PC-9 (cell line): ENCODE measurements around the gene SNCB. TPM values are rescaled to one million over a fixed set of nuclear protein-coding genes. Genes with fewer than 3 reads are reported as not detected.

ENCODE experiments used
- BruUV-seq: library from RNA; stranded (reverse); fragments of 400-500 nt; replicated peaks from 2 replicates; lab custom pipeline; 2021; lab: Mats Ljungman, UMichigan
- CTCF ChIA-PET: fragments of 300-600 bp; sonication (Branson Sonifier 250); formaldehyde crosslinking; loops from one replicate; lab custom pipeline; 2022; ENCODE audit warnings: antibody characterized with exemption; lab: Charles Lee
- POLR2A ChIA-PET: fragments of 300-600 bp; sonication (Branson Sonifier 250); formaldehyde crosslinking; loops from one replicate; lab custom pipeline; 2022; ENCODE audit warnings: antibody characterized with exemption; ENCODE audit not compliant: unreplicated experiment; lab: Charles Lee
- DNase-seq, 2 experiments: peaks; one replicate each; pipeline versions ENCODE4 v3.0.0 to v3.0.0-alpha.2; 2015 to 2022; ENCODE audit warnings: mixed read lengths in 1 of 2
- H2AFZ ChIP-seq: fragments of 200-600 bp; sonication (generic); 2 replicates; pipeline ENCODE4 v1.8.1; 2017; ENCODE audit warnings: antibody characterized with exemption
- H3F3A ChIP-seq: fragments of 200-600 bp; sonication (generic); 2 replicates; pipeline ENCODE4 v1.8.1; 2017; ENCODE audit warnings: antibody characterized with exemption, mild to moderate bottlenecking, low read depth; ENCODE audit not compliant: insufficient read depth
- H3K27ac ChIP-seq: fragments of 200-600 bp; sonication (generic); 2 replicates; pipeline ENCODE4 v1.6.1; 2016; ENCODE audit warnings: mixed run types
- H3K27me3 ChIP-seq: fragments of 200-600 bp; sonication (generic); 2 replicates; pipeline ENCODE4 v1.6.1; 2016; ENCODE audit warnings: low read depth, mixed run types; ENCODE audit not compliant: insufficient read depth
- H3K36me3 ChIP-seq: fragments of 200-600 bp; sonication (generic); 2 replicates; pipeline ENCODE4 v1.6.1; 2016; ENCODE audit warnings: low read depth, mixed run types
- H3K4me1 ChIP-seq: fragments of 200-600 bp; sonication (generic); replicated peaks from 2 replicates; pipeline ENCODE4 v1.6.1; 2016; ENCODE audit warnings: mixed run types; ENCODE audit not compliant: insufficient read depth
- H3K4me2 ChIP-seq: fragments of 200-600 bp; sonication (generic); 2 replicates; pipeline ENCODE4 v1.6.1; 2017; ENCODE audit warnings: mixed run types
- H3K4me3 ChIP-seq: fragments of 200-600 bp; sonication (generic); 2 replicates; pipeline ENCODE4 v1.6.1; 2016; ENCODE audit warnings: mixed run types
- H3K79me2 ChIP-seq: fragments of 200-600 bp; sonication (generic); 2 replicates; pipeline ENCODE4 v1.6.1; 2017; ENCODE audit warnings: low read depth, mixed run types
- H3K9me2 ChIP-seq: fragments of 200-600 bp; sonication (generic); 2 replicates; pipeline ENCODE4 v1.8.1; 2017; ENCODE audit warnings: mild to moderate bottlenecking; ENCODE audit not compliant: insufficient read depth
- H3K9me3 ChIP-seq: fragments of 200-600 bp; sonication (generic); 2 replicates; pipeline ENCODE4 v1.8.1; 2016; ENCODE audit warnings: low read depth; ENCODE audit not compliant: insufficient read depth
- H4K20me1 ChIP-seq: fragments of 200-600 bp; sonication (generic); 2 replicates; pipeline ENCODE4 v1.8.1; 2017; ENCODE audit not compliant: insufficient read depth
- CTCF ChIP-seq: fragments of 200-600 bp; sonication (generic); conservative IDR thresholded peaks from 2 replicates; pipeline ENCODE4 v1.6.1; 2017; ENCODE audit warnings: mixed run types, antibody characterized with exemption, mild to moderate bottlenecking, moderate library complexity
- EZH2 ChIP-seq: fragments of 200-600 bp; sonication (generic); IDR thresholded peaks from 2 replicates; pipeline ENCODE4 v1.8.0; 2017; ENCODE audit warnings: antibody characterized with exemption, low read depth
- intact Hi-C: fragments of 100-400 bp; cut with micrococcal nuclease; formaldehyde crosslinking; loops from one replicate; pipeline ENCODE4 v1.10.0; 2022; ENCODE audit not compliant: unreplicated experiment
- total RNA-seq: library from RNA; stranded (reverse); gene quantifications from 2 replicates; pipeline ENCODE4 v1.2.3, GENCODE V29; 2021

The SNCB gene
- total RNA-seq, 1 experiment from 2014 or later, result not detected

- Histone ChIP-seq H3F3A (no peaks in the 10 kb centered on the region), H3K36me3 (no peaks in the 10 kb centered on the region), H4K20me1 (no peaks in the 10 kb centered on the region), H3K4me3 (no peak overlapping the region), H3K27me3 (no peaks in the 10 kb centered on the region), H3K4me2 (no peak overlapping the region), H3K79me2 (no peaks in the 10 kb centered on the region), H3K9me2 (no peaks in the 10 kb centered on the region), H2AFZ (no peak overlapping the region), H3K4me1 (peaks cover 14% of the 10 kb centered on the region; the same call in 1 of the 2 replicates), H3K27ac (no peak overlapping the region), H3K9me3 (no peaks in the 10 kb centered on the region)
- intact Hi-C loops, result no loop called here
- ChIA-PET POLR2A (no interaction called here), CTCF (interaction anchor here (0.6 kb wide), 1 partner anchor 45 kb away, joined by 3 read pairs; the partner anchor contains the start of gene SNCB)
- DNase-seq, result no peak
- TF ChIP-seq CTCF (no peak), EZH2 (no peak)
- no TSS peak for BruUV-seq
These were observed 44.5 kb upstream of the SNCB start for GRCh38 chr5:176674799-176675198.

GRCh38 chr5:176673651-176674583, 43.6 kb upstream of the SNCB start:
- Histone ChIP-seq H3K79me2 (no peaks in the 10 kb centered on the region), H3K4me2 (no peak overlapping the region), H3K27me3 (no peaks in the 10 kb centered on the region; the same call in 1 of the 2 replicates), H3K4me1 (peaks cover 14% of the 10 kb centered on the region; the same call in 1 of the 2 replicates), H3K9me3 (no peaks in the 10 kb centered on the region), H3F3A (no peaks in the 10 kb centered on the region), H3K27ac (no peak overlapping the region), H3K36me3 (no peaks in the 10 kb centered on the region), H3K4me3 (no peak overlapping the region), H2AFZ (no peak overlapping the region), H4K20me1 (no peaks in the 10 kb centered on the region), H3K9me2 (no peaks in the 10 kb centered on the region)
- POLR2A ChIA-PET, result no interaction called here
- intact Hi-C loops, result no loop called here
- no TSS peak for BruUV-seq
- DNase-seq, result no peak
- TF ChIP-seq CTCF, result no peak
- CTCF ChIA-PET, result interaction anchor here (0.6 kb wide), 1 partner anchor 44 kb away, joined by 3 read pairs; the partner anchor contains the start of gene SNCB

- no TSS peak for BruUV-seq
These were observed 41.8 kb upstream of the SNCB start for GRCh38 chr5:176671890-176672747.

More at GRCh38 chr5:176671890-176672747, 41.8 kb upstream of the SNCB start:
- H3K4me2 ChIP-seq, result no peak overlapping the region
- peaks cover 14% of the 10 kb centered on the region; the same call in 1 of the 2 replicates for H3K4me1 ChIP-seq
- H3K79me2 ChIP-seq, result no peaks in the 10 kb centered on the region
- no peaks in the 10 kb centered on the region for H3K36me3 ChIP-seq
- DNase-seq, result no peak
- intact Hi-C loops, result no loop called here
- no peaks in the 10 kb centered on the region; the same call in 1 of the 2 replicates for H3K27me3 ChIP-seq
- H3K27ac ChIP-seq, result no peak overlapping the region
- ChIA-PET CTCF (no interaction called here), POLR2A (interaction anchor here (0.5 kb wide), 1 partner anchor 499 kb away, joined by 7 read pairs; no protein-coding TSS in a partner anchor)
- TF ChIP-seq CTCF (no peak), EZH2 (no peak)
- no peak overlapping the region for H2AFZ ChIP-seq
- H3K9me2 ChIP-seq, result no peaks in the 10 kb centered on the region
- no peak overlapping the region for H3K4me3 ChIP-seq
- H3F3A ChIP-seq, result no peaks in the 10 kb centered on the region
- H4K20me1 ChIP-seq, result no peaks in the 10 kb centered on the region
- H3K9me3 ChIP-seq, result no peaks in the 10 kb centered on the region
